Activated CD4-positive, alpha-beta T cell treated with anti-CD3 and anti-CD28 coated beads, Interleukin-10, Interleukin-2, amounts not matched to agents 100 ng/mL and 50 ng/mL, durations not matched to agents 16 hours and 8 hours (primary cell): ENCODE results near the gene ABTB1.

Experiments
- DNase-seq: peaks from one replicate; pipeline ENCODE4 v3.0.0-alpha.2; 2020

ABTB1 gene

DNA sequence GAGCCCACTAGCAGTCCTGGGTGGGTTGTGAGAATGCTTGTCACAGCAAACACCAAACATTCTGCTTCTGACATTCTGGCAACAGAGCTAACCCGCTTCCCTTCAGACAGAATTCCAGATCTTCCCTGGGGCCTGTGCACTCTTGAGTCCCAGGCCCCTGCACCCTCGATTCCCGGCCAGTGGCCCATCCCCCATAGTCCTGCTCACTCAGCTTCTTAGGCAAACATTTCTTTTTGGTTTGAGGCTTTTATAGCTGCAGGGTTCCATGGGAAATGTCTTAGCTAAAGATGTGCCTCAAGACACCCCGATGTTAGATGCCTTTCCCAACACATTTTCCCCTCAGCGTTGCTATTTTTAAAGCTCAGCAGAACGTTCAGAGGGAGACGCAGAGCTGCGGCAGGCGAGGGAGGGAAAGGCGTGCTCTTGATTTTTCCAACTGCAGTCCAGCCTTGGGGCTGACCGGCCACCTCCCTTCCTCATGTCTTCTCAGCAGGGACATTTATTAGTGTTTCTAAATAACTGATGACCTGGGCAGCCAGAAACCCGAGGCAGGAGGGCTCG lies 35.2 kb downstream of the ABTB1 start:
- DNase-seq, result no peak

DNA sequence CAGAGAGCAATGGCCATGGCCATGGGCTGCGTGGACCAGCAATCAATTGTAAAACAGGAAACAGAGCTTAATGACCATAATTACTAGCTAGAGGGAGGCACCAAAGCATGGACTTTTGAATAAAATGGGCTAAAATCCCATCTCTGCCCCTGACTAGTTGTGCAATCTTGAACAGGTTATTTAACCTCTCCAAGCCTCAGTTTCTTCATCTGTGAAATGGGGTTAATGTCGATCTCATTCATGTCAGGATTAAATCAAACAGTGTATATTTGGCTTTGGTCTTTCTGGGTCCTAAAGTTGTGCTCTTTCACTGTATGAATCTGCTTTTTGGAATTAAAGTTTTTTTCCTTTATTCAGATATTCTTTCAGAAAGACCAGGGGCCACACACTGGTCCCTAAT lies 36.1 kb downstream of the ABTB1 start:
- DNase-seq, result no peak

DNA sequence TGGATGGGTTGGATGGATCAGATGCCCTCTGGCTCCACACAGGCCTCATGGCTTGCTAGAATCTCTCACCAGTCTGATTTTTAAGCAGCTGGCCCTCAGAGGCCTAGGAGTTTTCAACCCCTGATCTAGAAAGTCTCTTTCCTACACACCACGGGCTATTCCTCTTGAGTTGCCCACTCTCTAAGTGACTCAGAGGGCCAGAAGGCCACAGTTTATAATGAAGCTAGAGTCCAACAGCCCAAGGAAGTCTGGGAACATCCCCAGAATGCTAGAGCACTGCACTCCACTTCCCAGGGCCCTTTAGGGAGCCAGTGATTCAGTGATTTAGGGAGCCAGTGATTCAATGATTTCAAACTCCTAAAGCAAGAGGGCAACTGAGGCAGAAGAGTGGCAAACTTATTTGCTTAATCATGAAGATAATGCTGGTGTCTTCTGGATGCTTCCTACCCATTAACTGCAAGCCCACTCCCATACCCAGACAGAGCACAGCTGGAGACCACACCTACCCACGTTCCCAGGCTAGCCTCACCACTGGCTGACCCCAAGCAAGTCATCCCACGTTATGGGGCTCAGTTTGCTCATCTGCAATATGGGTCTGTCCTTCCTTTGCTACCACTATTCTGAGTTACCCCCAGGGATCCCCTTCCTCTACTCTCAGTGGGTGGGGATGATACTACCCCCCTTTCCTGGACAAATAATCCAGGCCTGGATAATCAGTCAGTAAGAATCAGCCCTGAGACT lies 36.7 kb downstream of the ABTB1 start:
- no peak for DNase-seq

DNA sequence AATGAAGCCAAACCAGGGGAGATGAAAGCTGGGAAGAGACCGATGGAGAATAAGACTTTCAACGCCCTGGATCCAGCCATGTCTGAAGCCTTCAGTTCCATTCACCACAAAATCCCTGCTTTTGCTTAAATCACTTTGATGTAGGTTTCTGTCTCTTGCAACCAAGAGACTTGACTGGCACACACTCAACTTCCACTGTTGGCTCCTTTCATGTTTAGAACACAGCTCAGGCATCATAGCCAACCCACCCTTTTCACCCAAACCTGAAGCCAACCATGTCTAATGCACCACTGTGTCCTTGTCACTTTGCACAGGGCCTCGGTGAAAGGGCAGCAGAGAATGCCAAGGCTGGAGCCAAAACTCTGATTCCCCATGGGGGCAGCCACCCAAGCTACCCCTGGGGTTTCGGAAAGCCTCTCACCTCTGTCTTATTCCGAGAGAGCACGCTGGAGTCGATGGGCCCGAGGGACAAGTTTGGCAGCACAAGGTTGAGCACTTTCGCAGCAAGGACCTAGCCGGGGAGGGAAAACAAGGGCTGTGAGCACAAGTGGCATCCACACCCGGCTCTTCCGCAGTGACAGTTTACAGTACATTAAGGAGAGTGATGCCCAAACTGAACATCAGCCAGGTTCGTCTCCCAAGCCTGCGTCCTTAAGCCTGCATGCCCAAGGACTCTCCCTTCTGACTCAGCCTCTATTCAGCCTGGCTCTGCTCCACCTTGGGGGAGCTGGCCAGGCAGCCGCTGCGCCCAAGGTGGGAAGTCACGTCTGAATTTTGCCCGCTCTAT lies 37.6 kb downstream of the ABTB1 start:
- no peak for DNase-seq

GRCh38 chr3:127711021-127711695 lies 38.4 kb downstream of the ABTB1 start:
- DNase-seq, result no peak

DNA sequence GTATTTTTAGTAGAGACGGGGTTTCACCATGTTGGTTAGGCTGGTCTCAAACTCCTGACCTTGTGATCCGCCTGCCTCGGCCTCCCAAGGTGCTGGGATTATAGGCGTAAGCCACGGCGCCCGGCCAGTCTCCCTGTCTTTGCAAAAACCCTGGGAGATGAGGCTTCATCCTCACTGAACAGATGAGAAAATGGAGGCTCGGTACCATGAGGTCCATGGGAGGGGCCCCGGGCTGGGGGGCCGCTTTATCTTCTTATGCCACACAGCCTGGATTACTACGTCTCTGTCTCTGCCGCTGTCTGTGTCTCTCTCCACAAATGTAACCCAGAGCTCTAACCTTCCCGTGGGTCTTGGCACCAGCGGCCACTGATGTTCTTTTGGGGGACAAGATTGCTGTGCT lies 39.1 kb downstream of the ABTB1 start:
- no peak for DNase-seq

DNA sequence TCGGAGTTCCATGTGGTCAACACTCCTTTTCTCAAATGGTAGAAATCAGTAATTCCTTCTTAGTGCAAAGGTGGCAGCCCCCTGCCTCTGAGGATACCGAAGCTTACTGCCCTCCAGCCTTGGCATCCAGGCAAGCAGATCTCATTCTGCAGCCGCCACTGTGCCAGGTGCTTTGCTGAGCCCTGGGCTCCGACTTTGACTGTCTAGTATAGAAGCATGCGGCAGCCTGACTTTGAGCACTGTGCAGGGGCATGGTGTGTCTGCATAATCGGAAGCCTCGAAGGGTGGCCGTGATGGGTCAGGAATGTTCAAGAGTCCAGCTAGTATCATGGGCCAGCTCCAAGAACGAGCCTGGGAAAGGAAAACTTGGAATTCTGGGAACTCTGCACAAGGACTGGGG lies 39.7 kb downstream of the ABTB1 start:
- no peak for DNase-seq

GRCh38 chr3:127712881-127713771 lies 40.4 kb downstream of the ABTB1 start:
- no peak for DNase-seq

DNA sequence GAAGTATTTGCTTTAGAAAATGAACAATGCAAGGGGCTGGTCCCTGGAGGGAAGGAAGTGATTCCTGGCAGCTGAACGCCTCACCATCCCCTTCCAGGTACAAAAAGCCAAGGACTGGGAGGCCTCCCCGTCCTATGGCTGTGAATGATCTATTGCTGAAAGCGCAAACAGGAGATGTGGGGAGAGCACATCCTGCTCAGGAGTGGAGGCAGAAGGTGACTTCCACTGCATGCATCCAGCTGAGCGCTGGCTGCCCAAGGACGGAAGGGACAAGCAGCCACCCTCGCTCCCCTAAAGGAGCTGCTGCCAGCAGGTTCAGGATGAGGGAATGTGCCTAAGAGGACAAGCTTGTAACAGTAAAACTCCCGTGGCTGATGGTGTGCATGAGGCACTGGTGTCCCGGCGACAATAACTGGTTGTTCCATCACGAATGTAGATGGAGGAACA lies 41.4 kb downstream of the ABTB1 start:
- no peak for DNase-seq

GRCh38 chr3:127714866-127715265 lies 42.1 kb downstream of the ABTB1 start:
- DNase-seq, result no peak

GRCh38 chr3:127715532-127715931 lies 42.8 kb downstream of the ABTB1 start:
- DNase-seq, result no peak

DNA sequence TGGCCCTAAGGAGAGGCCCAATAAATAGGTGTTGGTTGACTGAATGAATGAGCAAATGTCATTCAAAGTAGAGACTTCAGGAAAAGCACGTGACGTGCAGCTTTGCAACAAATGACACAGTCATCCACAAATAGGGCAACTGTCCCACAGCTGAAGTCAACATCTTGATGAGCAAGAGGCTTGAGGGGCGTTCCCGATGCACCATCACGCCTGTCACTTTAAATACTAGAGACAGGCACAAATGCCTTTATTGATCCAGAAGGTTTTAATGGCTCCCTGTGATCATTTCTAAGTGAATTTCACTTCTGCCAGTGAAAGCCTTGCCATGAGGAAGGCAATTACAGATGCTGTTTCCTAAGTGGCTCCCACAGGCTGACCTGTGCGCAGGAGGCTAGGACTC lies 43.6 kb downstream of the ABTB1 start:
- DNase-seq, result no peak

GRCh38 chr3:127717357-127718244 lies 44.8 kb downstream of the ABTB1 start:
- DNase-seq, result no peak

GRCh38 chr3:127718245-127718915 lies 45.6 kb downstream of the ABTB1 start:
- DNase-seq, result no peak

DNA sequence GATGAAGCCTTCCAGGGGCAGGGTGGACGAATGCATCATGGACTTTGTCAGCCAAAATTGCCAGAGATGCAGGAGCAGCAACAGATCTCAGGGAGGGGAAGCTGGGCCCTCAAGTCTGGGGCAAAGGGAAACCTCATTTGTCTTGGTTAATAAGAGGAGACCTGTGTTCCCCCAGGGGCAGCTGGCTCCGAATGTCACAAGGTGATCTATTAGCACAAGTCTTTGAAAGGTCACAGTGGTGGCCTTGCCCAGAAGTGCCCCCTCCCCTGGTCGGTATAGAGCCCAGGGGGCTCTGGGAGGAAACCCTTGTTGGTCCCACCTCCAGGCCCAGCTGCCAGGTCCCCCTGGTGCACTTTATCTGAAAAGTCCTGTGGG lies 46.2 kb downstream of the ABTB1 start:
- DNase-seq, result no peak

GRCh38 chr3:127719369-127719768 lies 46.6 kb downstream of the ABTB1 start:
- DNase-seq, result no peak

- no peak for DNase-seq
These were observed 47.5 kb downstream of the ABTB1 start for GRCh38 chr3:127720161-127720823.

DNA sequence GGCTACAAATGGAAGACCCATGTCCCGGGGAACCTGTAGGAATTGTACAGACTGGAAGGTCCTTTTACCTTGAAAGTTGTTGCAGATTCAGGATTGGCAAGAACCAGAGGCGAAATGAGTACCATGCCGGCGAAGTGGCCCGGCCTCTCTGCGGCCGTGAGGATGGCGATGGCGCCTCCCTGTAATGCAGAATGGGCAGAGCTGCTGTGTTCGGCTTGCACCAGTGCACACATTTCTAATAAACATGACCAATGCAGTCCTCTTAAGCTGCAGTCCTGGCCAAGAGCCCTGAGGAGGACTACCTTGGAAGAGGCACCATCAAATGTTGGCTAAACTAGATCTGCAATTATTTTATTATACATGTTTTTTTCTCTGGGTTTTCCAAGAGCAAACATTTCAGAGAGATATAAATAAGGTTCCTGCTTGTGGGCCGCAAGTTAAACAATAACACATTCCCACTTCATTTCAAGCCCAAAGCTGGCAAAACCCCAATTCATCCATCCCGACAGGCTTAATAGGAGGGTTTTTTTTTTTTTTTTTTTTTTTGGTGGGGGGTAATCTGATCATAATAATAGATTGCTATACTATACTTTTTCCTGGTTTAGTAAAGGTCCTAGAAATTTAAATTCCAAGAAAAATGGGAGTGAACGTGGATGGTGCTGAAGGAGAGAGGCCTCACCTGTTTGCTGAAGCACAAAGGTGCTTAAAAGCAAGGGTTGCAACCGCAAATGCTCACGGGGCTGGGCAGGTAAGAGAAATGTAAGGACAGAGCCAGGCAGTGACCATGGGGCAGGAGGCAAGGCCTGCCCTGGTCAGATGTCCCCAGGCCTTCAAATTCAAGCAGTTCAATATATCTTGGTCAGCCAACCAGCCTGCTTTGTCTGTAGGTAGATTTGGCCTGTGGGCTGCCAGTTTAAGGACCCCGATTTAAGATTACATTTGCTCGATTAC lies 48.5 kb downstream of the ABTB1 start:
- no peak for DNase-seq
